ENCODE data around the gene ZBTB14.

Gene ZBTB14

DNA sequence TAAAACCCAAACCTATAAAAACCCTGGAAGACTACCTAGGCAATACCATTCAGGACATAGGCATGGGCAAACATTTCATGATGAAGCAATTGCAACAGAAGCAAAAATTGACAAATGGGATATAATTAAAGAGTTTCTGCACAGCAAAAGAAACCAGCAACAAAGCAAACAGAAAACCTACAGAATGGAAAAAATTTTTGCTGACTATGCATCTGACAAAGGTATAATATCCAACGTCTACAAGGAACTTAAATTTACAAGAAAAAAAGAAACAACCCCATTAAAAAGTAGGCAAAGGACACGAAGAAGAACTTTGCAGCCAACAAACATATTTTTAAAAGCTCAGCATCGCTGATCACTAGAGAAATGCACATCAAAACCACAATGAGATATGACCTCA, 28.8 kb downstream of the ZBTB14 start:
- Histone ChIP-seq H3K79me2 (ENCODE audit: insufficient read depth, low read depth) (no peaks in the 10 kb centered on the region), H3K9ac (no peak overlapping the region), H3K27ac (no peak overlapping the region), H3K4me2 (no peak overlapping the region), H3K27me3 (ENCODE audit: insufficient read depth, low read depth) (no peaks in the 10 kb centered on the region), H3K4me1 (ENCODE audit: low read depth, poor library complexity, severe bottlenecking) (no peaks in the 10 kb centered on the region), H2AFZ (ENCODE audit: low read depth) (no peak overlapping the region), H4K20me1 (ENCODE audit: insufficient read depth) (no peaks in the 10 kb centered on the region), H3K36me3 (ENCODE audit: insufficient read depth) (no peaks in the 10 kb centered on the region), H3K4me3 (IDR thresholded peaks at IDR 0.05; ENCODE audit: insufficient read depth, low read depth, low read length) (no peak overlapping the region)
- TF ChIP-seq, protein P1, sequence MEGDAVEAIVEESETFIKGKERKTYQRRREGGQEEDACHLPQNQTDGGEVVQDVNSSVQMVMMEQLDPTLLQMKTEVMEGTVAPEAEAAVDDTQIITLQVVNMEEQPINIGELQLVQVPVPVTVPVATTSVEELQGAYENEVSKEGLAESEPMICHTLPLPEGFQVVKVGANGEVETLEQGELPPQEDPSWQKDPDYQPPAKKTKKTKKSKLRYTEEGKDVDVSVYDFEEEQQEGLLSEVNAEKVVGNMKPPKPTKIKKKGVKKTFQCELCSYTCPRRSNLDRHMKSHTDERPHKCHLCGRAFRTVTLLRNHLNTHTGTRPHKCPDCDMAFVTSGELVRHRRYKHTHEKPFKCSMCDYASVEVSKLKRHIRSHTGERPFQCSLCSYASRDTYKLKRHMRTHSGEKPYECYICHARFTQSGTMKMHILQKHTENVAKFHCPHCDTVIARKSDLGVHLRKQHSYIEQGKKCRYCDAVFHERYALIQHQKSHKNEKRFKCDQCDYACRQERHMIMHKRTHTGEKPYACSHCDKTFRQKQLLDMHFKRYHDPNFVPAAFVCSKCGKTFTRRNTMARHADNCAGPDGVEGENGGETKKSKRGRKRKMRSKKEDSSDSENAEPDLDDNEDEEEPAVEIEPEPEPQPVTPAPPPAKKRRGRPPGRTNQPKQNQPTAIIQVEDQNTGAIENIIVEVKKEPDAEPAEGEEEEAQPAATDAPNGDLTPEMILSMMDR (conservative IDR thresholded peaks at IDR 0.05; ENCODE audit: low read depth, low read length), result no peak

DNA sequence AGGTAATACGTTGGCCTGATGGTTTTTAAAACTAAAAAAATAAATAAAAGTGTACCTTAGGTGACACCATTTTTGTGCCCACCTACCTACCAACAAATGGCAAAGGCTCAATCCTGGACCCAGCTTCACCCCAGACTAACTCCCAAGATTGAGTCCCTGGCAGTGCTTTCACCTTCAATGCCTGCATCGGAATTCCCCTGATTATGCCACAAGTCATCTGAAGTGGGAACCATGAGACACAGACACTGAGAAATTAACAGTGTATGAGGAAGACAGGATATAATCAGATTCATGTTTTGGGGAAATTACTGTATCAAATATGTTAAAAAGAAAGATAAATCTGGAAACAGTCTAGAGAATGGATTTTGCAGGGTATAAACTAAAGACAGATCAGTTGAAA, 41.6 kb downstream of the ZBTB14 start:
- no peaks in the 10 kb centered on the region for H3K27me3 ChIP-seq (ENCODE audit: insufficient read depth, low read depth)
- H3K27ac ChIP-seq, result no peak overlapping the region
- H2AFZ ChIP-seq (ENCODE audit: low read depth), result no peak overlapping the region
- H3K9ac ChIP-seq, result no peak overlapping the region
- H3K36me3 ChIP-seq (ENCODE audit: insufficient read depth), result no peaks in the 10 kb centered on the region
- H4K20me1 ChIP-seq (ENCODE audit: insufficient read depth), result no peaks in the 10 kb centered on the region
- no peak overlapping the region for H3K4me3 ChIP-seq (IDR thresholded peaks at IDR 0.05; ENCODE audit: insufficient read depth, low read depth, low read length)
- no peaks in the 10 kb centered on the region for H3K79me2 ChIP-seq (ENCODE audit: insufficient read depth, low read depth)
- TF ChIP-seq, protein P1 (conservative IDR thresholded peaks at IDR 0.05; ENCODE audit: low read depth, low read length), result no peak
- H3K4me2 ChIP-seq, result peak overlapping the region; percentile 11
- H3K4me1 ChIP-seq (ENCODE audit: low read depth, poor library complexity, severe bottlenecking), result peaks cover 13% of the 10 kb centered on the region

DNA sequence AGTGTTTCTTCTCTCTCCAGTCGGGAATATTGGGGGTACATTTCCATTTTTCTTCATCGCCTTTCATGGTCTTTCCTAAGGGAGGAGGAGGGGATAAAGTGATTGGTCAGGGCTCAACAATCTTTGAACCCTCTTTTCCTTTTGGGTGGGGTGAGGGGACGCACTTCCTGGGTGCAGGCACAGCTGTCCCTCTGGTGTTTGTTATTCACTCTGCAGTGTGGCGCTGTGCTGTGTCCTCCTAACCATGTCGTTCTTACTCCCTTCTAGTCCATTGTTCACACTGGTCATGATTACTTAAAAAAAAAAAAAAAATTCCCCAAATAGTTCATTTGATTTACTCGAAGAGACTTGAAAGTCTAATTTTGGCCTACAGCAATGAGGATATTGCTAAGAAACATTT, 44.4 kb downstream of the ZBTB14 start:
- Histone ChIP-seq H3K36me3 (ENCODE audit: insufficient read depth) (no peaks in the 10 kb centered on the region), H3K27ac (no peak overlapping the region), H3K79me2 (ENCODE audit: insufficient read depth, low read depth) (no peaks in the 10 kb centered on the region), H3K4me1 (ENCODE audit: low read depth, poor library complexity, severe bottlenecking) (peaks cover 13% of the 10 kb centered on the region), H2AFZ (ENCODE audit: low read depth) (no peak overlapping the region), H3K27me3 (ENCODE audit: insufficient read depth, low read depth) (no peaks in the 10 kb centered on the region), H3K4me2 (no peak overlapping the region), H3K9ac (no peak overlapping the region), H4K20me1 (ENCODE audit: insufficient read depth) (no peaks in the 10 kb centered on the region), H3K4me3 (IDR thresholded peaks at IDR 0.05; ENCODE audit: insufficient read depth, low read depth, low read length) (no peak overlapping the region)
- TF ChIP-seq, protein P1 (conservative IDR thresholded peaks at IDR 0.05; ENCODE audit: low read depth, low read length), result no peak

DNA sequence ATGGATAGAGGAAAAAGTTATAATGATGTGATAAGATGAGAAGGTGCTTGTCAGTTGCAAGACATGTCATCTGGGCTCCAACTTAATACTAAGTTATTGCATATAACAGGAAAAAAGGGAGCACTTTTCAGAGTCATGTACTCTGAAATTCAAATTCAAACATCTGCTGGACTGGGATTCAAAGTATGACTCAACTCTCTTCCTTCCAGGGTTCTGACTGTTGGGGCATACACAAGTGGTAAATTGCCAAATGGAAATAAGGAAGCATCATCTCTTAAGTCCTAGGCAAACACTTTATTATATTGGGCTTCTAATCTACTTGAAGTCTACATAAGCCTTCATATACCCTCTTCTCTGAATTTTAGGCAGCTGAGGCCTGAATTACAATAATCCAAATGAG, 44.9 kb downstream of the ZBTB14 start:
- Histone ChIP-seq H3K27ac (no peak overlapping the region), H4K20me1 (ENCODE audit: insufficient read depth) (no peaks in the 10 kb centered on the region), H3K79me2 (ENCODE audit: insufficient read depth, low read depth) (no peaks in the 10 kb centered on the region), H3K9ac (no peak overlapping the region), H3K4me1 (ENCODE audit: low read depth, poor library complexity, severe bottlenecking) (peaks cover 13% of the 10 kb centered on the region), H3K27me3 (ENCODE audit: insufficient read depth, low read depth) (no peaks in the 10 kb centered on the region), H3K36me3 (ENCODE audit: insufficient read depth) (no peaks in the 10 kb centered on the region), H3K4me2 (no peak overlapping the region), H3K4me3 (IDR thresholded peaks at IDR 0.05; ENCODE audit: insufficient read depth, low read depth, low read length) (no peak overlapping the region), H2AFZ (ENCODE audit: low read depth) (no peak overlapping the region)
- TF ChIP-seq, protein P1 (conservative IDR thresholded peaks at IDR 0.05; ENCODE audit: low read depth, low read length), result no peak

Data from KMS-11 (cell line).